COLO668 (cell line): ENCODE measurements around the gene MED27.

Experiments used
- DNase-seq: peaks from one replicate; lab custom pipeline; 2025; ENCODE audit not compliant: unreplicated experiment; lab: John Stamatoyannopoulos, UW

MED27 gene

GRCh38 chr9:131889437-131890251 is 190.0 kb downstream of the MED27 start:
- no peak for DNase-seq

GRCh38 chr9:131888923-131889322 is 190.7 kb downstream of the MED27 start:
- no peak for DNase-seq

DNA sequence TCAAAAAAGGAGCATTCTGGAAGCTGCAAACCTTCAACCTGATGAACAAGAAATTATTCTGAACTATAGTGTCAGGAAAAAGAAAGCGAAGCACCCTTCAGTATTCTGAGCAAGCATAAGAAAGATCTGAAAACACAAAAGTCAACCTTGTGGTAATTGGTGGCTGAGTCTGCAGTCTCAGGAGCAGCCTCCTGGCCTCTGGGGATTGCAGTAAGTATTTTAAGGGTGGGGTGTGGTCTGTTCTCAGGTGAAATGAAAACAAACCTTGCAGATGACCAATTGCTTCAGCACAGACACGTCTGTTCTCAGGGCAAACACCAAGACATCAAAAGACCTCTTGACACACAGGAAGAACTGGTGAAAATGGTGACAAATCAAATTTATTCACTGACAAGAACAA is 192.0 kb downstream of the MED27 start:
- no peak for DNase-seq

- no peak for DNase-seq
These were observed 192.8 kb downstream of the MED27 start for GRCh38 chr9:131886826-131887225.

GRCh38 chr9:131885144-131885609 is 194.5 kb downstream of the MED27 start:
- no peak for DNase-seq

DNA sequence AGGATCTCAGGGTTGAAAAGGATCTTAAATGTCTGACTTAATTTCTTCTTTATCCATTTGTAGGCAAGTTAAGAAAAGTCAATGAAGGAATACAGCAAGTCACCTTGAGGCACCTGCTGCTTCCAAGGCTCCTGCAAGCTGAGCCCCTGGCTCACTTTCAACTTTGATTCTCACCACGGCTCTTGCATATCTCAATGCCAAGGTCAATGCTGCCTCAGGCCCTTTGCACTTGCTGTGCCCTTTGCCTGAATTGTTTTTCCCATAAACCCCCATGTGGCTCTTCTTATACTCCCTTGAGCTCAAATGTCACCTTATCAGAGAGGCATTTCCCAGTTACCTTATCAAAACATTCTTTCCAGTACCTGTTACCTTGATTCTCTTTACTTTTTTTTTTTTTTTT is 195.4 kb downstream of the MED27 start:
- DNase-seq = no peak

GRCh38 chr9:131880833-131881583 is 198.7 kb downstream of the MED27 start:
- DNase-seq = no peak

DNA sequence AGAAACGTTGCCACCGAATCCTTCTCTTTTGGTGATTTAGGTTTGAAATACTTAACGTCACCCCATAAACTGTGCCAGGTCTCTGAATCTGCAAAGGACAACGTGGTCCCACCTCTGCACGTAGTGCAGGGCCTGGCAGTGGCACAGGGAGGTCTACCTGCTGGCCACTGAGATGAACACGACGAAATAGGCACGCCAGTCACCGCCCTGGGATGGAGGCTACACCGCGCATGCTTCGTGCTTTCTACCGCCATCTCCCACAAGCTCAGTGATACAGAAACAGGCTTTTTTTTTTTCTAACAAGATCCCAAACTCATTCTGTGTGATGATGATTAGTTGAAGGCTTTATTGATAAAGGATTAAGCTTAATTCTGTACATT is 199.8 kb downstream of the MED27 start:
- DNase-seq = no peak

DNA sequence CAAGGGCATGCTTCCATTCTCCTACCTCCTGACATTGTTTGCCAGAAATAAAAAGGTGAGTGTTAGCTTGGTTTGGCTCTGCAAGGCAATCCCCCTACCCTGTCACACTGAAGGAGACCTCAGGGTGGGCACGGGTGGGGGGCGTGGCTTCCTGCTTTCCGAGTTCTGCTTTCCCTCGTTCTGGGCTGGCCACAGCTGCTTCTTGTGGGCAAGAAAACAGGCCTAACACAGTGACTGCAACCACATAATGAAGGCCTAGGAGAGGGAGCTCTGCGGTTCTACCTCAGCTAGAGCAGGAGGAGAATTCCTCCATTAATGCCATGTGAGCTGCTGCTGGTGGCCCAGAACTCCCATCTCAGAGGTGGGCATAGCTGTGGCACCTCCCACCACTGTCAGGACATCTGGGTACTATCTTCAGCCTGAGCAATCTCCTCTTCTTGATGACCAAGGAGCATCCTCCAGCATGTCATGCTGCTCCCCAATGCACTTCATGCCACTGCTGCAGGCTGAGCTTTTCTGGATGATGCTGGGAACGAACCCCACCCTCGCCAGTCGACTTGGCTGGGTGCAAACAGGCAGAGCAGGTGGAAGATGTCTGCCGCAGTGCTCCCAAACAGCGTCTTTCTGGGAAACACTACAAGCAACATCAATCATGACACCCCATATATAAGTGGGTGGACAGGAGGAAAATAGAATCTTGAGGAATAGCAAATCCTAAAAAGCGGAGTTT is 200.3 kb downstream of the MED27 start:
- DNase-seq = no peak

DNA sequence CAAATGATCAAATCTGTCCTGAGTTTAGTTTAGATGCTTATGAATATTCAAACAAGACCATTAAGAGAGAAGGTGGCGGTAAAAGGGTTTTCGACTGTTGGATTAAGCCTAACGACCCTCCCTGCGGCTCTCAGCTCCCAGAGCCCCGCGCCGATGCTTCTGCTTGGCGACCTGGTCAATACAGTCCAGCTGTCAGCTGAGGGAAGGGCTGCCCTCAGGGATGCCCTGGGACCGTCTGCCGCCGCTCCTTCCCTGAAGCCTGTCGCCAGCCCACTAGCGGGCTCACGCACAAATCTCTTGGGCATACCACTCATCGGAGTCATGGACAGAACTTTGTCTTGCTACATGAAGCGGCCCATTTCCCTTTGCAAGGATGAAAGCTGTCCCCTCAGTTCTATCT is 203.2 kb downstream of the MED27 start:
- DNase-seq = no peak

DNA sequence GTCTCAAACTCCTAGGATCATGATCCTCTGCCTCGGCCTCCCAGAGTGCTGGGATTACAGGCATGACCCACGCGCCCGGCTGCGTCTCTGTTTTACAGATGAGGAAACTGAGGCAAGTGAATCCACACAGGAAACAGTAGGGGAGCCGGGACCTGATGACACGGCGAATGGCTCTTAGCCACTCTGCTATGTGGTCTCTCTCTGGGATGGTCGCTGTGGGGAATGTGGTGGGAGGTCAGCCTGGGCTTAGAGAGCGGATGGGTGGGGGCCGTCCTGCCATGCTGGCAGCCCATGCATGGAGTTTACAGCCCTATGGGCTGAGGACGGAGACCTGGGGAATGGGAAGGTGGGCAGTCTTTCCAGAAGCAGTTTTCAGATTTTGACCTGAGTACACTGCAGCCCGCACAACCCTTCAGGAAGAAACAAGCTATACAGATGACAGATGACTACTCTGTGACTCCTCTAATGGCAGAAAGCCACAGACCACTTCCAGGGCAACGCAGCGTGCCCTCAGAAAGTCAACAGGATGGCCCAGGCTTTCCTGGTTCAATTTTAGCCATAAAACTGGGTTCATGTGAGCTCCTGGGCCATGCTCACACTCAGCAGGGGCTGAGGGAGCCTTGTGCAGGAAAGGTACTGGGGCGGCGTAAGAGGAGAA is 203.7 kb downstream of the MED27 start:
- DNase-seq = no peak

- DNase-seq = no peak
These were observed 204.6 kb downstream of the MED27 start for GRCh38 chr9:131874916-131875670.

- no peak for DNase-seq
These were observed 205.2 kb downstream of the MED27 start for GRCh38 chr9:131874447-131874846.

GRCh38 chr9:131873891-131874440 is 205.7 kb downstream of the MED27 start:
- DNase-seq = no peak

GRCh38 chr9:131873335-131873734 is 206.3 kb downstream of the MED27 start:
- no peak for DNase-seq

DNA sequence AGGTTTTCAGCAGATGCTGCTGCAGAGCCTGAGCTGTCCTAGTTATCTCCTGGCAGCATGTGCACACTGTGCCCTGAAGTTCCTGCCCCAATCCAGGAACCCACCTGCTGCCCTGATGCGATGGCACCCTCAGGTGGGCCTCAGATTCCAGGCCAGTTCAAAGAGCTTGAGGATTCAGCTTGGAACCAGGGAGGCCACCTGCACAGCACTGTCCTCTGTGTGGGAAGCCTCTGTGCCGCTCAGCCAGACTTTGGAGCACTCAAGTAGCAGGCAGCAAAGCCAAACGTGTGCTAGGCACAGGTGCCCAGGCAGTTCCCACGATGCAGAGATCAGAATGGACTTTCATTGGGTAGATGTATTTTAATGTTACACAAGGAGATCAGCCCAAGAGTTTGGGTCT is 207.0 kb downstream of the MED27 start:
- DNase-seq = no peak

GRCh38 chr9:131872006-131872405 is 207.7 kb downstream of the MED27 start:
- DNase-seq = no peak

GRCh38 chr9:131870156-131870555 is 209.5 kb downstream of the MED27 start:
- DNase-seq = no peak

DNA sequence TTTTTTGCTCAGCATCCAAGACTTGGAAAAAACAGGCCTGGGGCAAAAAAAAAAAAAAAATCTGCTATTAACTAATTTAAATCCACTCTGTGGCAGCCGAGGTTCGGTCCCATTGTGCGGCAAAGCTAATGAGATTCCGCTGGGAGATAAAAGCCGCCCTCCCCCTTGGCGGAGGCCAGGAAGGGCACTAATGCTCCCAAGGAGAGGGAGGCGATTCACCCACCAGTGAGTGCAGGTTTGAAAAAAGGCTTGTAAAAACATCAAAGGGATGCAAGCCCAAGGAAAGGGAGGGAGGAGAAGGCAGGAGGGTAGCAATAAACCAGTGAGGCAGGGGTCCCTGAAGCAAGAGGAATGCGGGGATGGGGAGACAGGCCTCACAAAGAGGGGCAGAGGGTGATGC is 210.3 kb downstream of the MED27 start:
- no peak for DNase-seq

DNA sequence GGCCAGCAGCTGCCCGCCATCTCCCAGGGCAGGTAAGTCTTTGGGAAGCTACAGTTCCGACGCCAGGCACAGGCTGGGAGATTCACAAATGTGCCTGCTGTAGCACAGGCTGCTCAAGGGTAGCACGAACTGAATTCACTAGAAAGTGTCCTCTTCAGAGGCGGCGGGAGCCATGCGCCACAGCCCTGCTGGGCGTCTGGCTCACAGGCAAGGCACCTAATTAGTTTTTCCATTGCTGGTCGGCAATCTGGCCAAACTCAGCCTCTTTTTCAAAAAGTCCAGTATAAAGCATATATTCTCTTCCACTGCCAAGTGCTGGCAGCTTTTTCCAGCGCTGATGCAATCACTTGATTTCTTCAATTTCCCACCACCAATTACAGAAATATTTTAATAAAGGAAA is 210.9 kb downstream of the MED27 start:
- DNase-seq = no peak
